Occipital lobe (tissue), 2 donors: ENCODE results near the gene PLPP6. TPM values are rescaled to one million over a fixed set of nuclear protein-coding genes. Genes with fewer than 3 reads are reported as not detected.

Experiments used
- DNase-seq: peaks from one replicate; lab custom pipeline; 2025; lab: John Stamatoyannopoulos, UW
- total RNA-seq: library from RNA; depleted of rRNA; stranded (reverse); fragments of >200 nt; gene quantifications from one replicate; pipeline ENCODE4 v1.2.3, GENCODE V29; 2014

The PLPP6 gene
- total RNA-seq, 1 donor from 2014 or later: 18.2 TPM

- DNase-seq: no peak
Observed at GRCh38 chr9:4662989-4663792, 1.1 kb downstream of the PLPP6 start.

GRCh38 chr9:4663956-4664355, 1.9 kb downstream of the PLPP6 start:
- DNase-seq: no peak

- no peak for DNase-seq
Observed at GRCh38 chr9:4665357-4665756, 3.3 kb downstream of the PLPP6 start.

GRCh38 chr9:4666042-4666699, 4.1 kb downstream of the PLPP6 start, which contains the start of gene SPATA6L:
Gene SPATA6L, minus strand, starts transcription at chr9:4666480. Its CDS starts 230 bp downstream, at chr9:4666250.
- DNase-seq: peak; percentile 73

- DNase-seq: no peak
Observed at GRCh38 chr9:4667681-4668080, 5.6 kb downstream of the PLPP6 start.

GRCh38 chr9:4668604-4669003, 6.5 kb downstream of the PLPP6 start:
- no peak for DNase-seq

- no peak for DNase-seq
Observed at GRCh38 chr9:4669890-4670289, 7.8 kb downstream of the PLPP6 start.

- no peak for DNase-seq
Observed at GRCh38 chr9:4670591-4670990, 8.5 kb downstream of the PLPP6 start.

- no peak for DNase-seq
Observed at GRCh38 chr9:4671737-4672136, 9.6 kb downstream of the PLPP6 start.

- DNase-seq: no peak
Observed at GRCh38 chr9:4674783-4675182, 12.7 kb downstream of the PLPP6 start.

GRCh38 chr9:4677392-4677791, 15.3 kb downstream of the PLPP6 start:
- no peak for DNase-seq

GRCh38 chr9:4678679-4679267, 16.7 kb downstream of the PLPP6 start:
- DNase-seq: no peak

GRCh38 chr9:4679268-4680172, 17.4 kb downstream of the PLPP6 start, which contains the start of gene CDC37L1:
Gene CDC37L1, plus strand, starts transcription at chr9:4679569. Its CDS starts 199 bp downstream, at chr9:4679768.
- peak; percentile 96 for DNase-seq

GRCh38 chr9:4680173-4680525, 18.1 kb downstream of the PLPP6 start:
- DNase-seq: no peak

GRCh38 chr9:4680750-4681149, 18.7 kb downstream of the PLPP6 start:
- DNase-seq: no peak

GRCh38 chr9:4684820-4685219, 22.7 kb downstream of the PLPP6 start:
- DNase-seq: no peak

GRCh38 chr9:4686112-4686511, 24.0 kb downstream of the PLPP6 start:
- no peak for DNase-seq

GRCh38 chr9:4686584-4686983, 24.5 kb downstream of the PLPP6 start:
- DNase-seq: no peak

GRCh38 chr9:4689021-4689420, 26.9 kb downstream of the PLPP6 start:
- DNase-seq: no peak

- DNase-seq: no peak
Observed at GRCh38 chr9:4689687-4690104, 27.6 kb downstream of the PLPP6 start.

GRCh38 chr9:4690144-4690543, 28.1 kb downstream of the PLPP6 start:
- no peak for DNase-seq
